Peyer's patch (tissue), 4 donors: ENCODE data around the gene NCAM2.

Experiments
- CTCF ChIP-seq, 6 experiments: fragments of 450-650 bp in 4 of 6; fragments of 200-600 bp in 2 of 6; sonication (generic) in 1 of 6; IDR thresholded peaks; one replicate each; pipeline ENCODE4 v1.5.1; 2017 to 2019; ENCODE audit warnings: antibody characterized with exemption in 6 of 6, mild to moderate bottlenecking in 3 of 6, moderate library complexity in 1 of 6
- POLR2A ChIP-seq, 2 donors: fragments of 450-650 bp; IDR thresholded peaks; one replicate each; pipeline ENCODE4 v1.5.1; 2017; ENCODE audit warnings: antibody characterized with exemption in 2 of 2, mild to moderate bottlenecking in 2 of 2, moderate library complexity in 2 of 2

- TF ChIP-seq POLR2A (IDR thresholded peaks at IDR 0.05) (no peak), CTCF (IDR thresholded peaks at IDR 0.05) (no peak)
These were observed 184.9 kb downstream of the NCAM2 start for GRCh38 chr21:21183092-21183491.
